ENCODE measurements around the gene HPGD. TPM values are rescaled to one million over a fixed set of nuclear protein-coding genes. Genes with fewer than 3 reads are reported as not detected.

Gene HPGD
- total RNA-seq, 4 donors from 2014 or later: 20.0 to 63.3 (median 43.2) TPM

DNA sequence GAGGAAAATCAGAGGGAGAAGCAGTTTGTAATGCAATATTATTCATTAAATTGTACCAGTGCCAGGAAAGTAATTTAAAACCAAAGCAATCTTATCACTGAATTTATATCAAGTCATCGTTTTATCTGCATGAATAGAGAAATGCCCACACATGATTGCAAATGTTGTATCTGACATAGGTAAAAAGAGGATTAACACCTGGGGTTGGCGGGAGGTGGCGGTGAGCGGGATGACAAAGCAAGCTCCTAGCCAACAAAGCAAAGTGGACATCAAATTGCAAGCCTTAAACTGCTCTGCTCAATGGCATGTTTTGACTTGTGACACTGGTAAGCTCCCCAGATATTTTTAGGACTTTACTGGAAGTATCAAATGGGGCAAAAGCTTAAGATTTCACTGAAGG is 16.4 kb downstream of the HPGD start:
- Histone ChIP-seq H3K27me3 (no peaks in the 10 kb centered on the region), H3K4me3 (no peak overlapping the region), H3K27ac (replicated peaks in 1 of 4) (no peak overlapping the region), H3K36me3 (peaks cover 0 to 29% (median 2%) of the 10 kb centered on the region in 4 donors), H3K9me3 (no peaks in the 10 kb centered on the region), H3K4me1 (no peaks in the 10 kb centered on the region)
- intact Hi-C loops (cut with DNase I): no loop called here
- DNase-seq (ENCODE audit: extremely low spot score): no peak
- TF ChIP-seq EP300 (IDR thresholded peaks at IDR 0.05) (no peak), POLR2A (IDR thresholded peaks at IDR 0.05; ENCODE audit: low read depth) (no peak), POLR2AphosphoS5 (IDR thresholded peaks at IDR 0.05) (no peak)
- TF ChIP-seq, protein P1, sequence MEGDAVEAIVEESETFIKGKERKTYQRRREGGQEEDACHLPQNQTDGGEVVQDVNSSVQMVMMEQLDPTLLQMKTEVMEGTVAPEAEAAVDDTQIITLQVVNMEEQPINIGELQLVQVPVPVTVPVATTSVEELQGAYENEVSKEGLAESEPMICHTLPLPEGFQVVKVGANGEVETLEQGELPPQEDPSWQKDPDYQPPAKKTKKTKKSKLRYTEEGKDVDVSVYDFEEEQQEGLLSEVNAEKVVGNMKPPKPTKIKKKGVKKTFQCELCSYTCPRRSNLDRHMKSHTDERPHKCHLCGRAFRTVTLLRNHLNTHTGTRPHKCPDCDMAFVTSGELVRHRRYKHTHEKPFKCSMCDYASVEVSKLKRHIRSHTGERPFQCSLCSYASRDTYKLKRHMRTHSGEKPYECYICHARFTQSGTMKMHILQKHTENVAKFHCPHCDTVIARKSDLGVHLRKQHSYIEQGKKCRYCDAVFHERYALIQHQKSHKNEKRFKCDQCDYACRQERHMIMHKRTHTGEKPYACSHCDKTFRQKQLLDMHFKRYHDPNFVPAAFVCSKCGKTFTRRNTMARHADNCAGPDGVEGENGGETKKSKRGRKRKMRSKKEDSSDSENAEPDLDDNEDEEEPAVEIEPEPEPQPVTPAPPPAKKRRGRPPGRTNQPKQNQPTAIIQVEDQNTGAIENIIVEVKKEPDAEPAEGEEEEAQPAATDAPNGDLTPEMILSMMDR (IDR thresholded peaks at IDR 0.05): no peak
- 87% methylated on average over 4 of the region's 4 CpGs for WGBS

DNA sequence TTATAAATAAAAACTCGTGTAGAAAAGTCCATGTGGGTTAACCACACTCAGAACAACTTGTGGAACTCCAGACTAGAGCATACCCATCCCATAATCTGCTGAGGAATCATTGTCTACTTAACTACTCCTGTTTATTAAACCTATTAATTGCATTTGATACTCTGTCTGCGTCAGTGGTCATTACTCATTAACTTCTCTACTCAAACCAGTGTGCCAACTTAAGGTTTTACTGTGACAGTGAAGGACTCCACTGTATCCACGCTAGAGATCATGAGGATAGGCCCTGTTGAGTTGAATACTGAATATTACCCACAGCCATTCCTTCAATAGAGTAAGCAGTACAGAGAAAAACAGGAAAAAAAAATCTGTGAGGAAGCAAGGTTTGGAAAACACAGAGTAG is 17.3 kb downstream of the HPGD start:
- no peak for DNase-seq (ENCODE audit: extremely low spot score)
- peaks cover 0 to 7% (median 0%) of the 10 kb centered on the region in 4 donors for H3K4me1 ChIP-seq
- H3K36me3 ChIP-seq: peaks cover 0 to 29% (median 2%) of the 10 kb centered on the region in 4 donors
- H3K27me3 ChIP-seq: no peaks in the 10 kb centered on the region
- intact Hi-C loops (cut with DNase I): no loop called here
- H3K27ac ChIP-seq (replicated peaks in 1 of 4): no peak overlapping the region
- WGBS: 77% methylated on average over 3 of the region's 3 CpGs
- TF ChIP-seq POLR2AphosphoS5 (IDR thresholded peaks at IDR 0.05) (no peak), EP300 (IDR thresholded peaks at IDR 0.05) (no peak), POLR2A (IDR thresholded peaks at IDR 0.05; ENCODE audit: low read depth) (no peak)
- TF ChIP-seq, protein P1 (IDR thresholded peaks at IDR 0.05): no peak
- no peak overlapping the region for H3K4me3 ChIP-seq
- H3K9me3 ChIP-seq: no peaks in the 10 kb centered on the region

DNA sequence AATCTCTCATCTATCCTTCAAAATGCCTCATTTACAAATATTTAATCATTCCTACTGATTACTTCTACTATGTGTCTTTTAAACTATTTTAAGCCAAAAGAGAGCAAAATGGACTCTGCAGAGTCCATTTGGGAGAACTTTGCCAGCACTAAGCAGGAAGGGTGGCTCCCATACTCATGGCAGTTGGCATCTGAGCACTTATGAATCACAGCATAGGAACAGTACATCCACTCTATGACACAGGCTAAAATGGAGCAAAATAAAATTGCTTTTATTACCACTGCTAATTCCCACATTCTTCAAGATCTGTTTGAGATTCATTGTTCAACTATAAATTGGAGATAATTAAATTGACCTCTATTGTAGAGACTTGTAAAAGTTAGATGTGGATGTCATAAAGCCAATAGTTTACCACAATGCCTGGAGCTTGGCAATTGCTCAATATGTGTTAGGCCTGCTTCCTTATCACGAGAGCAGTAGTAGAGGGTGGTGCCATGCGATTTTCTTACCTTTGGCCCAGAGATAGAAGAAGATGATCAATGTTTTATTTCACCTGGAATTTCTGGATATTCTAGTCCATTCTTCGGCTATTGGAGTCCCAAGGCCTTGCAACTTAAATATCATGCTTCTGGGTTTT is 19.1 kb downstream of the HPGD start:
- no peak overlapping the region for H3K27ac ChIP-seq (replicated peaks in 1 of 4)
- peaks cover 0 to 10% (median 0%) of the 10 kb centered on the region in 4 donors for H3K4me1 ChIP-seq
- intact Hi-C loops (cut with DNase I): no loop called here
- WGBS: 84% methylated on average over 3 of the region's 3 CpGs
- H3K36me3 ChIP-seq: peaks cover 0 to 29% (median 2%) of the 10 kb centered on the region in 4 donors
- no peaks in the 10 kb centered on the region for H3K9me3 ChIP-seq
- H3K4me3 ChIP-seq: no peak overlapping the region
- no peaks in the 10 kb centered on the region for H3K27me3 ChIP-seq
- TF ChIP-seq POLR2A (IDR thresholded peaks at IDR 0.05; ENCODE audit: low read depth): no peak
- no peak for TF ChIP-seq POLR2AphosphoS5 (IDR thresholded peaks at IDR 0.05)
- no peak for TF ChIP-seq EP300 (IDR thresholded peaks at IDR 0.05)
- TF ChIP-seq, protein P1 (IDR thresholded peaks at IDR 0.05): no peak
- no peak for DNase-seq (ENCODE audit: extremely low spot score)

DNA sequence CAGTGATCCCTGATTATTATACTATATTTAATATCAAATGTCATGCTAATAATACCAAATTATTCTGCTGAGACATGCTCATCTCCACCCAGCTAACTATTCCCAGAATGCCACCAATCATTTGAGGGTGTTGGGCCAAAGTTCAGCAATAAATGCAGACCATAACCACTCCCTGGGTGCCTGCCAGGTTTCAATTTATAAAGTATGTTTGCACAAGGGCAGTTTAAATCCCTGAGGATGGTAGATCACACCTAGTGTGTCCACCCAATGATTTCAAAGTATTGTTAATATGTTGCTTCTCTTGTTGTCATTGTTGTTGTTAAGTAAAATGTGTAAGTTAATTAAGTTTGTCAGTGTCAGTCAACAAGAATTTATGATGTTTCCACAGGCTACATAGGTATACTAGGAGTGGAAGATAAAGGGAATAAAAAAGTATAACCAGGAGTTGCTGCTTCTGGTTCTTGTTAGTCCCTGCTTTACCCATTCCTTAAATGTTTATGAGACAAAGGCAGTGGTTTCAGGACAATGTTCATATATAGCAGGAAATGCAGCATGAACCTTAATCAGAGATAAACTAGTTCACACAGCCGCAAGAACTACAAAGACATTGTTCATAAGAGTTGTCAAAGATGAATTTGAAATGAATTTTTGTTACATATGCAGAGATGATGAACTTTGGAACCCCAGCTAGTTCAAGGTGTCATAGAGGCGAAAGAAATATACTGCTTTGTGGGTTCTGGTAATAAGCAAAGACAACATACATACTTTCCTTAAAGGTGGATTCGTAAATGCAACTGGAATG is 25.5 kb downstream of the HPGD start:
- intact Hi-C loops (cut with DNase I): no loop called here

More for the DNA sequence above, 25.5 kb downstream of the HPGD start:
- no peak overlapping the region for H3K4me3 ChIP-seq
- H3K36me3 ChIP-seq: peaks cover 0 to 12% (median 3%) of the 10 kb centered on the region in 4 donors
- 86% methylated on average over 3 of the region's 3 CpGs for WGBS
- no peak for DNase-seq (ENCODE audit: extremely low spot score)
- no peak overlapping the region for H3K27ac ChIP-seq (replicated peaks in 1 of 4)
- no peaks in the 10 kb centered on the region for H3K27me3 ChIP-seq
- TF ChIP-seq, protein P1 (IDR thresholded peaks at IDR 0.05): no peak
- no peak for TF ChIP-seq POLR2A (IDR thresholded peaks at IDR 0.05; ENCODE audit: low read depth)
- TF ChIP-seq POLR2AphosphoS5 (IDR thresholded peaks at IDR 0.05): no peak
- no peak for TF ChIP-seq EP300 (IDR thresholded peaks at IDR 0.05)
- peaks cover 0 to 25% (median 0%) of the 10 kb centered on the region in 4 donors for H3K4me1 ChIP-seq
- no peaks in the 10 kb centered on the region for H3K9me3 ChIP-seq
